ENCODE measurements around the gene AGAP1. TPM values are rescaled to one million over a fixed set of nuclear protein-coding genes. Genes with fewer than 3 reads are reported as not detected.

Gene AGAP1
- total RNA-seq, 1 donor from 2014 or later, result 36.2 TPM

- no peaks in the 10 kb centered on the region for H3K9me3 ChIP-seq
- no peak overlapping the region for H3K27ac ChIP-seq
- intact Hi-C loops (cut with DNase I), result no loop called here
- ATAC-seq (no peak), DNase-seq (no peak)
- H3K4me1 ChIP-seq, result no peaks in the 10 kb centered on the region
- no peak overlapping the region for H3K4me3 ChIP-seq
- no peaks in the 10 kb centered on the region for H3K27me3 ChIP-seq (ENCODE audit: low read depth)
- no peak for TF ChIP-seq CTCF (IDR thresholded peaks at IDR 0.05)
- H3K36me3 ChIP-seq, result peaks cover 2% of the 10 kb centered on the region
These were observed 521.3 kb downstream of the AGAP1 start for GRCh38 chr2:236015171-236015570.

GRCh38 chr2:236016496-236016895 lies 522.7 kb downstream of the AGAP1 start:
- Histone ChIP-seq H3K27ac (no peak overlapping the region), H3K4me1 (no peaks in the 10 kb centered on the region), H3K4me3 (no peak overlapping the region), H3K9me3 (no peaks in the 10 kb centered on the region), H3K36me3 (peaks cover 2% of the 10 kb centered on the region), H3K27me3 (ENCODE audit: low read depth) (no peaks in the 10 kb centered on the region)
- TF ChIP-seq CTCF (IDR thresholded peaks at IDR 0.05), result no peak
- intact Hi-C loops (cut with DNase I), result no loop called here
- DNase-seq, result no peak
- ATAC-seq, result no peak

GRCh38 chr2:236017446-236017845 lies 523.6 kb downstream of the AGAP1 start:
- H3K36me3 ChIP-seq, result peaks cover 2% of the 10 kb centered on the region
- no peak overlapping the region for H3K4me3 ChIP-seq
- intact Hi-C loops (cut with DNase I), result no loop called here
- no peak for ATAC-seq
- H3K4me1 ChIP-seq, result no peaks in the 10 kb centered on the region
- no peak overlapping the region for H3K27ac ChIP-seq
- no peaks in the 10 kb centered on the region for H3K9me3 ChIP-seq
- no peak for DNase-seq
- no peaks in the 10 kb centered on the region for H3K27me3 ChIP-seq (ENCODE audit: low read depth)
- no peak for TF ChIP-seq CTCF (IDR thresholded peaks at IDR 0.05)

- no peaks in the 10 kb centered on the region for H3K27me3 ChIP-seq (ENCODE audit: low read depth)
- TF ChIP-seq CTCF (IDR thresholded peaks at IDR 0.05), result no peak
- no peaks in the 10 kb centered on the region for H3K9me3 ChIP-seq
- ATAC-seq, result no peak
- intact Hi-C loops (cut with DNase I), result no loop called here
- H3K4me3 ChIP-seq, result no peak overlapping the region
- DNase-seq, result no peak
- H3K36me3 ChIP-seq, result peaks cover 2% of the 10 kb centered on the region
- no peak overlapping the region for H3K27ac ChIP-seq
- H3K4me1 ChIP-seq, result no peaks in the 10 kb centered on the region
These were observed 525.6 kb downstream of the AGAP1 start for GRCh38 chr2:236019434-236019833.

- TF ChIP-seq CTCF (IDR thresholded peaks at IDR 0.05), result no peak
- no peak overlapping the region for H3K27ac ChIP-seq
- DNase-seq (no peak), ATAC-seq (no peak)
- H3K4me1 ChIP-seq, result no peaks in the 10 kb centered on the region
- H3K27me3 ChIP-seq (ENCODE audit: low read depth), result no peaks in the 10 kb centered on the region
- no peak overlapping the region for H3K4me3 ChIP-seq
- peaks cover 2% of the 10 kb centered on the region for H3K36me3 ChIP-seq
- H3K9me3 ChIP-seq, result no peaks in the 10 kb centered on the region
- intact Hi-C loops (cut with DNase I), result no loop called here
These were observed 527.7 kb downstream of the AGAP1 start for GRCh38 chr2:236021499-236022057.

GRCh38 chr2:236022128-236022527 lies 528.3 kb downstream of the AGAP1 start:
- no peaks in the 10 kb centered on the region for H3K9me3 ChIP-seq
- no peak overlapping the region for H3K4me3 ChIP-seq
- intact Hi-C loops (cut with DNase I), result no loop called here
- no peak overlapping the region for H3K27ac ChIP-seq
- H3K4me1 ChIP-seq, result no peaks in the 10 kb centered on the region
- no peak for TF ChIP-seq CTCF (IDR thresholded peaks at IDR 0.05)
- peaks cover 2% of the 10 kb centered on the region for H3K36me3 ChIP-seq
- DNase-seq (no peak), ATAC-seq (no peak)
- no peaks in the 10 kb centered on the region for H3K27me3 ChIP-seq (ENCODE audit: low read depth)

Measured in lower lobe of right lung (tissue), 2 donors.